Left ventricle myocardium inferior (tissue), 1 donor: ENCODE results near the gene NODAL. TPM values are rescaled to one million over a fixed set of nuclear protein-coding genes. Genes with fewer than 3 reads are reported as not detected.

Experiments used
- DNase-seq: peaks from one replicate; pipeline ENCODE4 v3.0.0-alpha.2; 2020
- H3K27ac ChIP-seq: fragments of 200-600 bp; replicated peaks from 2 replicates; pipeline ENCODE4 v1.8.0; 2021
- H3K27me3 ChIP-seq: fragments of 200-600 bp; 2 replicates; pipeline ENCODE4 v1.8.0; 2021; ENCODE audit warnings: low read depth
- H3K36me3 ChIP-seq: fragments of 200-600 bp; 2 replicates; pipeline ENCODE4 v1.8.0; 2021
- H3K4me1 ChIP-seq: fragments of 200-600 bp; 2 replicates; pipeline ENCODE4 v1.8.0; 2021
- H3K4me3 ChIP-seq: fragments of 200-600 bp; 2 replicates; pipeline ENCODE4 v1.8.0; 2021; ENCODE audit warnings: mild to moderate bottlenecking, moderate library complexity
- H3K9me3 ChIP-seq: fragments of 200-600 bp; replicated peaks from 2 replicates; pipeline ENCODE4 v1.8.0; 2021
- intact Hi-C: fragments of 100-400 bp; cut with micrococcal nuclease; formaldehyde crosslinking; loops from one replicate; pipeline ENCODE4 v1.11.0; 2022
- total RNA-seq: library from RNA; stranded (reverse); fragmentation: NEBNext Ultra II Directional; extraction: Animal tissue kit (Norgen Biotek cat#: 25700); gene quantifications from one replicate; pipeline ENCODE4 v1.2.1, GENCODE V29; 2021
- TF ChIP-seq, protein P1 (sequence below): fragments of 200-600 bp; IDR thresholded peaks from 2 replicates; pipeline ENCODE4 v1.8.0; 2021; ENCODE audit warnings: antibody characterized with exemption, mild to moderate bottlenecking, borderline replicate concordance
- donor health status: DM: no; HTN: yes; CAD: no; lungs with severe emphysema.

The NODAL gene
- total RNA-seq, 1 donor from 2014 or later = 0.16 TPM

DNA sequence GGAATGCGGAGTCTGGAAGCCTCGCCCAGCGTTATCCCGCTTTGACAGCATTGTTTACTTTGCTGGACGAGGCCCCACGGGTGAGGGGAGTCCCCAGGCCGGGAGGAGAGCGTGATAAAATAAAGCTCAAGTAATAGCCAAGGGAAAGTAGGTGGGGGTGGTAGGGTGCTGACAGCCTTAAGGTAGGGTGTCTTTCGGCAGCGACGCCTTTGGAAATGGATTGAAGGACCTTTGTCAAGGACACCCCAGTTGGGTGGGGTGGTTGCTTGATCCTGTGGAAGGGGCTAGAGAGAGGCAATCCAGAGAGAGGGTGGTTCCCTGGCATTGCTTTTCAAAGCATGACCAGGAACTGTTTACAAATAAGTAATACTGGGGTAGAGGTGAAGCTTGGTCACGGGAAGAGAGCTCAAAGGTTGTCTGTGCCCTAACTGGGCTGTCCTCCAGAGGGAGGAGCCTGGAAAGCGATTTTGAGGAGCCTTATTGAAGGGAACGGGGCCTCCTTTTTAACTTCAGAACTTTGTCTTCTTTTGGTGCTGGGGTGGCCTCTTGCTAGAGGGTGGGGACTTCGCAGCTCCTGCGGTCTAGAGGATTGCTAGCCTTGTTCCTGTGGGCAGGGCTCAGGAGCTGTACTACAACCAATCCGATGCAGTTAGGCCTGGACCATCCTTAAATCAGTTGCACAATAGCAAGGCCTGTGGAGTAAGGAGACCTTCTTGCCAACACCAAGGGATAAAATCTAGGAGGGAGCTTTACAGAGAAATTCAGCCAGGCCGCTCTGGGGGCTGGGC is 36.2 kb downstream of the NODAL start:
- intact Hi-C loops = no loop called here
- Histone ChIP-seq H3K27ac (peak overlapping the region; percentile 99), H3K4me3 (peak overlapping the region; percentile 92), H3K36me3 (no peaks in the 10 kb centered on the region), H3K27me3 (no peaks in the 10 kb centered on the region), H3K9me3 (no peaks in the 10 kb centered on the region), H3K4me1 (peaks cover 64% of the 10 kb centered on the region)
- TF ChIP-seq, protein P1, sequence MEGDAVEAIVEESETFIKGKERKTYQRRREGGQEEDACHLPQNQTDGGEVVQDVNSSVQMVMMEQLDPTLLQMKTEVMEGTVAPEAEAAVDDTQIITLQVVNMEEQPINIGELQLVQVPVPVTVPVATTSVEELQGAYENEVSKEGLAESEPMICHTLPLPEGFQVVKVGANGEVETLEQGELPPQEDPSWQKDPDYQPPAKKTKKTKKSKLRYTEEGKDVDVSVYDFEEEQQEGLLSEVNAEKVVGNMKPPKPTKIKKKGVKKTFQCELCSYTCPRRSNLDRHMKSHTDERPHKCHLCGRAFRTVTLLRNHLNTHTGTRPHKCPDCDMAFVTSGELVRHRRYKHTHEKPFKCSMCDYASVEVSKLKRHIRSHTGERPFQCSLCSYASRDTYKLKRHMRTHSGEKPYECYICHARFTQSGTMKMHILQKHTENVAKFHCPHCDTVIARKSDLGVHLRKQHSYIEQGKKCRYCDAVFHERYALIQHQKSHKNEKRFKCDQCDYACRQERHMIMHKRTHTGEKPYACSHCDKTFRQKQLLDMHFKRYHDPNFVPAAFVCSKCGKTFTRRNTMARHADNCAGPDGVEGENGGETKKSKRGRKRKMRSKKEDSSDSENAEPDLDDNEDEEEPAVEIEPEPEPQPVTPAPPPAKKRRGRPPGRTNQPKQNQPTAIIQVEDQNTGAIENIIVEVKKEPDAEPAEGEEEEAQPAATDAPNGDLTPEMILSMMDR = no peak
- DNase-seq = peak; percentile 77

DNA sequence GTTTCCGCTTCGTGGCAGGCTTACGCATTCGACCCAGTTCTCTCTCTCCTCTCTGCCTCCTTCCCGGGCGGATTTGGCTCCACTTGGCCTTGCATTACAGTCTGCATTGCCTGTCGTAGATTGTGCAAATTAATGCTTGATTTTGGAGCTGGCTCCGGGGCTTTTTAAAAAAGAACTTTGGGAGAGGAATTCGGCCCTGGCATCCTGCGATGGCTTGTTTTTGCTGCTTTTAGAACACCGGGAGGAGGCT is 36.8 kb downstream of the NODAL start:
- Histone ChIP-seq H3K36me3 (no peaks in the 10 kb centered on the region), H3K4me3 (peak overlapping the region; percentile 92), H3K4me1 (peaks cover 59% of the 10 kb centered on the region), H3K27me3 (no peaks in the 10 kb centered on the region), H3K9me3 (no peaks in the 10 kb centered on the region), H3K27ac (peak overlapping the region; percentile 99)
- DNase-seq = no peak
- TF ChIP-seq, protein P1 = no peak
- intact Hi-C loops = no loop called here

DNA sequence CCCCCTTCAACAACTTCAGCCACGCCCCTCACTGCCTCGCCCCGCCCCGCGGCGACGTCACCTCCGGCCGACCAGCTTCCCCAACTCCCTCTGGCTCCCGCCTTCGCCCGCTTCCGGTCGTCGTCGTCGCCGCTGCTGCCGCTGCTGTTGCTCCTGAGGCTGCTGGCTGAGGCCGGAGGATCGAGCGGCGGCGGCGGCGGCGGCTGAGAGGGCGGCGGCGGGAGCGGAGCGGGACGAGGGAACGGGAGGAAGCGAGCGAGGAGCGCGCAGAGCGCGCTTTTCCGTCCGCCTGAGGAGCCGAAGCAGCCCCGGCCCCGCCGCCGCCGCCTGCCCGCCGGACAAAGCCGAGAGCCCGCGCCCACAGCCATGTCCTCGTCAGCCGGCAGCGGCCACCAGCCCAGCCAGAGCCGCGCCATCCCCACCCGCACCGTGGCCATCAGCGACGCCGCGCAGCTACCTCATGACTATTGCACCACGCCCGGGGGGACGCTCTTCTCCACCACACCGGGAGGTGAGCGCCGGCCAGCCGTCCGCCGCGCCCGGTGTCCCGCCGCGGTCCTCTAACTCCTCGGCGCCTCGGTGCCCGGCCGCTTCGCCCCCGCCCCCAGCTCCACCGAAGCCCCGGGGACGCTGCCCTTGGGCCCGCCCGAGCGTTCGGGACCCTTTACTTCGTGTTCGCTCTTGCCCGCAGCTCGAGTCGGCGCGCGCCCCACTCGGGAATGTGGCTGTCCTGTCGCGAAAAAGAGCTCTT is 37.3 kb downstream of the NODAL start, which contains the start of gene EIF4EBP2:
Gene EIF4EBP2, plus strand, starts transcription at position 110 of the 751 bp plus-strand sequence. Its CDS starts 257 bp downstream, at position 367.
- TF ChIP-seq, protein P1 = no peak

DNA sequence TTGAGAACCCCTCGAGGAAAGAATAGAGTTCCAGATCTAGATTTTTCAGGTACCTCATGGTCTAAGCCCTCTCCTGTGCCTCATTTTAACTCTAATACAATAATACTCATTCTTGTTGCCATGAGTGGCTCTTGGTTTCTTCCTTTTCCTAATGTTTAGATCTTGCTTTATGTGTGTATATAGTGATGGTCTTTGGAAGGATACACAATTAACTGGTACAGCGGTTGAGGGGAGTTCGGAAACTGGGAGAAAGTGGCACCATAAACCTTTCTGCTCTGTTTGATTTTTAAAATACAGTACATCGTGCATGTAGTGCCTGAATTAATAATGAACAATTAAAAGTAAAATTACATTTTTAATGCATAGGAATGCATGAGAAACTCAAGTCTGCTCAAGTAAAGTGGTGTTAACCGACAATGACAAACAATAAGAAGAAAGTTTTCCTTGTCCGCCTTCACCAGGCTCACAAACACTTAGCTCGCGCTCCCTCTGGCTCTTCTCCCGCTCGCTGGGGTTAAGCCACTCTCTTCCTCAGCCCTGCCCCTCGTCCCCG is 37.9 kb downstream of the NODAL start:
- Histone ChIP-seq H3K36me3 (no peaks in the 10 kb centered on the region), H3K4me3 (peak overlapping the region; percentile 92), H3K9me3 (no peaks in the 10 kb centered on the region), H3K27ac (peak overlapping the region; percentile 99), H3K27me3 (no peaks in the 10 kb centered on the region), H3K4me1 (peaks cover 47% of the 10 kb centered on the region)
- DNase-seq = no peak
- intact Hi-C loops = no loop called here
- TF ChIP-seq, protein P1 = no peak

More for the DNA sequence above, 37.3 kb downstream of the NODAL start, which contains the start of gene EIF4EBP2:
- Histone ChIP-seq H3K36me3 (no peaks in the 10 kb centered on the region), H3K27ac (peak within 1 kb of the TSS; percentile 99), H3K4me1 (peaks cover 54% of the 10 kb centered on the region), H3K27me3 (no peaks in the 10 kb centered on the region), H3K9me3 (no peaks in the 10 kb centered on the region), H3K4me3 (peak within 1 kb of the TSS; percentile 92)
- intact Hi-C loops = no loop called here
- DNase-seq = peak; percentile 99

DNA sequence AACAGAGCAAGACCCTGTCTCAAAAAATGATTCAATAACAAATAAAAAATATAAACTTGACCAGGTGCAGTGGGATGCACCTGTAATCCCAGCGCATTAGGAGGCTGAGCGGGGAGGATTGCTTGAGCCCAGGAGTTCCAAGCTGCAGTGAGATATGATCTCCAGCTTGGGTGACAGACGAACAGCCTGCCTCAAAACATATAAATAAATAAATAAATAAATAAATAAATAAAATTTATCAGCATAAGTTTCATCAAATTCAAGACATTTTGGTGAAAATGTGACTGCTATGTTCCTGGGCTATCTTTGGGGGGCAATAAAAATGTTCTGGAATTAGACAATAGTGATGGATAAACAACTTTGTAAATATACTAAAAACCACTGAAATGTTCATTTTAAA is 42.3 kb downstream of the NODAL start:
- TF ChIP-seq, protein P1 = no peak

More for the DNA sequence above, 42.3 kb downstream of the NODAL start:
- no peak overlapping the region for H3K4me3 ChIP-seq
- H3K27me3 ChIP-seq = no peaks in the 10 kb centered on the region
- no peak for DNase-seq
- no peaks in the 10 kb centered on the region for H3K36me3 ChIP-seq
- H3K9me3 ChIP-seq = no peaks in the 10 kb centered on the region
- no peak overlapping the region for H3K27ac ChIP-seq
- H3K4me1 ChIP-seq = peaks cover 9% of the 10 kb centered on the region
- intact Hi-C loops = no loop called here
